ENCODE results near the gene VPS54.

VPS54 gene

DNA sequence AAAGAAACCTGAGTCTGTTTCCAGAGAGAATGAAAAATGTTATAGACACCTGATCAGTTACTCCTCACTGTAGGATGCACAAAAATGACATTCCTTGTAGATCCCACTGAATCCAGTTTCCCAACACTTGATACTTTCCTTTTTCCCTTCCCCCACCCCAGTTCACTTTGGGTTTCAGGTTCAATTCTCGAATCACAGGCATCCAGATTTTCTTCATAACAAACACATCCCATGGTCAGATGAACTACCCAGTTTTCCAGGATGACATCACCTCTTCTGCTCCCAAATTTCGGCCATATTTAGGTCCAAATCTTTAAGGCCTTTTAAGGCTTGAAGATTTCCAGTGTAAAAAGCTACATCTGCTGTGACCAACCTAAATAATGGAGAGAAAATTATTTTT lies 126.1 kb downstream of the VPS54 start:
- DNase-seq, result no peak

- no peak for DNase-seq
These were observed 127.7 kb downstream of the VPS54 start for GRCh38 chr2:63891488-63892030.

GRCh38 chr2:63890678-63891077 lies 128.6 kb downstream of the VPS54 start:
- DNase-seq, result no peak

- DNase-seq, result peak; percentile 6
These were observed 130.5 kb downstream of the VPS54 start for GRCh38 chr2:63888490-63889402.

- no peak for DNase-seq
These were observed 131.2 kb downstream of the VPS54 start for GRCh38 chr2:63888053-63888452.

- no peak for DNase-seq
These were observed 132.8 kb downstream of the VPS54 start for GRCh38 chr2:63886445-63886844.

DNA sequence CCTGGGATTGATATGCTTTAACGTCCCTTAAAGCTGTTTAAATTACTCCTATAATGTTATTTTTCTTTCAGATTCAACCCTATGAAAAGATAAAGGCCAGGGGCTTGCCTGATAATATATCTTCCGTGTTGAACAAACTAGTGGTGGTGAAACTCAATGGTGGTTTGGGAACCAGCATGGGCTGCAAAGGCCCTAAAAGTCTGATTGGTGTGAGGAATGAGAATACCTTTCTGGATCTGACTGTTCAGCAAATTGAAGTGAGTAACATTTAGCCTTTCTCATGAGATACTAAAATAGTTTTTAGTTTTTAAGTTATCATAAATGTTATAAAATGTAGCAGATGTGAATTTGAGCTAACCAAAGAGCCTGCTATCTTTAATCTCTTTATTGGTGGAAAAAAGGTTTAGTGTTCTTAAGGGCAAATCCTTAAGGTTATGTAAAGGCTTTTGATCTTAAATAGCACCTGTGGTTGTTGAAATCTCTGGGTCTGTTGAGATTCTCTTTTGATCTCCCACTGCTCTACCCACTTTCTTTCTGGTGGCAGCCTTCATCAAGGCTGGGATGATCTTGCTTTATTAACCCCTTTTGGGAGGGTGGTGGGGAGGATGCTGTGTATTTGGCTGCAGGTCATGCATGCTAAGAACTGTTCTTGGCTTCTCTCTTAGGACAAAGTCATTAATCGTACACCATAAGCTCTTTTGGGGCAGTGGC lies 136.7 kb downstream of the VPS54 start:
- no peak for DNase-seq

DNA sequence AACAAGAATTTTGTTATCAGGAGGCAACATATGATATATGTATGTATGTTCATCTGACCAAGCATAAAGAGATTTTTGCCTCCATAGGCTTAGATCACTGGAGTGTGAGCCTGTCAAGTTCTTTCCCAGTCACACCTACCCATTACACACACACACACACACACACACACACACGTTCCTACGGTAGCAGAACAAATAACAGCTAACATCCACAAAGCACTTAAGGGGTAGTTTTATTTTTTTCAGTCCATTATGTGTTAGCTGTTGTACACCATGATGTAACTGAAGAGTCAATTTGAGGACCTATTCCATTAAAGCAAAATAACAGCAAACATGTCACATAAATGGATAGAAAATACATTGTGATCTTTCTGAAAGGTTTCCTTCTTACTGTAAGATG lies 138.0 kb downstream of the VPS54 start:
- no peak for DNase-seq

- DNase-seq, result no peak
These were observed 138.6 kb downstream of the VPS54 start for GRCh38 chr2:63880625-63881024.

DNA sequence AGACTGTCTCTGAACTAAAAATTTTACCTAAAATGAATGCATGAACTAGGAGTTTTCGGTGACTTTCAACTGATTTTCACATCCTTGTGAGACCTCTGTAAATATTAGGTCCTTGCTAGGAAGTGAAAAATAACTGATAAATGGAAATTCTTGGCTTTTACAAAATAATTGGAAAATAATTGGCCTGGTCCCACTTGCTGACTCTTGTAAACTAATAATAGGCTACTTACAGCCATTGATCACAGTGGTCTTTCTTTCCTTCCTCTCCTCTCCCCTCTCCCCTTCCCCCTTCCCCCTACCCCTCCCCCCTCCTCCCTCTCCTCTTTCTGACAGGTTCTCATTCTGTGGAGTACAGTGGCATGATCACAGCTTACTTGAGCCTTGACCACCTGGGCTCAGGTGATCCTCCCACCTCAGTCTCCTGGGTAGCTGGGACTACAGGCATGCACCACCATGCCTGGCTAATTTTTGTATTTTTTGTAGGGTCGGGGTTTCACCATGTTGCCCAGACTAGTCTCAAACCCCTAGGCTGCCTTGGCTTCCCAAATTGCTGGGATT lies 139.3 kb downstream of the VPS54 start:
- no peak for DNase-seq

DNA sequence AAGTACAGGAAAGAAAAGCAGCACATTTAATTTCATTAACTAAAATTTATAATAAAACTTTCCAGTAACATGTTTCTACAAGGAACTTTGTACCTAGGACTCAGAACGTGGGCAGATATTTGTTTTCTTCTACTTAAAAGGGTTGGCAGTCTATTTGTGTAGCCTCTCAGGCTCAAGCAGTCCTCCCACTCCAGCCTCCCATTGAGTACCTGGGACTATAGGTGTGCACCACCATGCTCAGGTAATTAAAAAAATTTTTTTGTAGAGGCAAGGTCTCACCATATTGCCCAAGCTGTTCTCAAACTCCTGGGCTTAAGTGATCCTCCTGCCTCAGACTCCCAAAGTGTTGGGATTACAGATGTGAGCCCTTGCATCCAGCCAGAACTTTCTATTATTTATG lies 140.7 kb downstream of the VPS54 start:
- DNase-seq, result no peak

GRCh38 chr2:63876311-63876710 lies 142.9 kb downstream of the VPS54 start:
- DNase-seq, result no peak

DNA sequence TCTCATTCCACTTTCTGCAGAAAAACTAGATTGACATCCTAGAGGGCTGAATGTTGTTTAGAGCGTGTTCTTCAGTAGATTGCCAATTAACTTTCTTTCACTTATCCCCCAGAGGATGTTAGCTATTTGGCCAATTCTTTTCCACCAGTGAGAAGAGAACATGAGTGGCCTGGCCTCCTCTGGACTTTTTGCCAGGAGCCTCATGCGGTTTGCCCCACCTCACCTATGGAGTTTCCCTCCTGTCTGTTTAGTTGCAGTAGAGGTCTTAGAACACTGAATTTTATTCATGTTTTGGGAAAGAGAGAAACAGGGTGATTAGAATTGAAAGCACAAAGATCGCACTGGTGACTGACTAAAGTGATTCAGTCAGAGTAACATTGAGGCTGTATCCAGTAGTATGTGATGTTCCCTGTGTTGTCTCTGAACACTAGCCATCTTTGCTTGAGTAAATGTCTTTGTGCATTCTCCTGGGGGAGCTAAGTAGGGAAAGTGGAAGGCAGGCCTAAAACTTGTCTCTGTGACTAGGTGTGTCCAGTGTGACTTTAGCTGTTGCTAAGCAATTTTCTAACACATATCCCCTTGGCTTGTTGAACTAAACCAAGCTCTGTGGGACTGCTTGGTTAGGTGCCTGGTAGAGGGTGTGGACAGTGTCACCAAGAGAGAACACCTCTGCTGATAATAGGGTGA lies 143.5 kb downstream of the VPS54 start:
- DNase-seq, result no peak

DNA sequence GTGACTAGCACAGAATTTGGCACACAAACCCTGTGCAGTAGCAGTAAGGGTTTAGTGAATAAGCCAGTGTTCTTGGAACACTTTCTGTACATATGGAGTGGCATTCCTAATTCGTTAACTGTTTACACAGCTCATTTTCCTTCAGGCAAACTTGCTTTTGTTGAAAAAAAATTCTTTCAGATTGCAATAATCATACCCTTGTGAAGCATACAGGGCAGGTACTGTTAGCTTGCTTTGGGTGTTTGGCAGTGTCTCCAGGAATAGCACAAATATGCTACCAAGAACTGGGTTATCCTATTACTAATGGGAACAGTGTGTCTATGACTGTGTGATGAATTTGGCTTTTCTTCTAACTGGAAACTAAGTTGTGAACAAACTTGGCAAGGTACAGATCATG lies 144.1 kb downstream of the VPS54 start:
- no peak for DNase-seq

GRCh38 chr2:63874204-63875130 lies 144.8 kb downstream of the VPS54 start:
- DNase-seq, result no peak

DNA sequence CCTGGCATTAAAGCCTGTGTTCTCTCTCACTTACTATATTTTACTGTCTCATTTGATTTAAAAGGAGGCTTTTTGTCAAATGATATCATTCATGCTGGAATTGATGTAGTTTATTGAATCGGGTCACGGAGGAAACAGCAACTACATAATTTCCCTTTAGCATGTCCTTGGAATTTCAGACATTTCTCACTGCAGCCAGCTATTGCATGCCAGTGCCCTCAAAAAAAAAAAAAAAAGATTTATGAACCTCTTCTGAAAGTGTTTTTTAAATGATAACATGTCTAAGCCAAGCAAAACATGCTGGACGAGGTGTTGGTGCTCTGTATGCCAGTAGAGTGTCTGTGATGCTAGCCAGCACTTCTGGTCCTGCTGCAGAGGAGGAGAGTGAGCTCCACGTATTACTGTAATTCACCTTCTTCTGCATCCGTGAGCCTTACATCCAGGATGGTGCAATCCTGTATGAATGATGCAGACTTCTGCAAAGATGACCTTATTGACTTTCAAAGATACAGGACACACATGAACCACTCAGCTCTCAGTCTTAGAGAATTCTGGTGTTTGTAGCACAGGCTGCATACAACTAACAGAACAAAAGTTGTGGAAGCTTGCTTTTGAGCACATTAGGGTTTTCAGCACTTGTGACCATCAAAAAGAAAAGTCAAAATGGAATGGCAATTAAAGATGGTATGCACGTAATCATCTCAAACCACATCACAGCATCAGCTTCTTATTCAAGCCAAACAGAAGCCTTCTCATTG lies 146.5 kb downstream of the VPS54 start:
- DNase-seq, result no peak

DNA sequence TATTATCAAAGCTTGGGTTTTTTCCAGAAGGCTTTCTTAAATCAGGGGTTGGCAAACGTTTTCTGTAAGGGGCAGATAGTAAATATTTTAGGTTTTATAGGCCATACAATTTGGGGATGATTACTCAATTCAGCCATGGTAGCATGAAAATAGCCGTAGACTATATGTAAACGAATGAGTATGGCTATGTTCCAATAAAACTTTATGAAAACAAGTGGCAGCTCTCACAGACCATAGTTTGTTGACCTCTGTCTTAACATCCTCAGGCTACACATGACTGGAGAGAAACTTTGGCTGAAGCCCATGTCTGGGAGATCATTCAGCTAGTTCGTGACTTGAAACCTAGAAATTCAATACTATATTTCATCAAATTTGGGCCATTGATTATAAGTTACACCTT lies 147.4 kb downstream of the VPS54 start:
- DNase-seq, result no peak

- no peak for DNase-seq
These were observed 148.5 kb downstream of the VPS54 start for GRCh38 chr2:63870679-63871078.

GRCh38 chr2:63866009-63866709 lies 153.1 kb downstream of the VPS54 start:
- no peak for DNase-seq

GRCh38 chr2:63865159-63865799 lies 153.9 kb downstream of the VPS54 start:
- no peak for DNase-seq

All from NCI-H1092 treated with DMSO at 0.1 percent for 48 hours (cell line).